KMS-11 (cell line): ENCODE data around the gene IFNG-AS1.

Experiments
- H2AFZ ChIP-seq: fragments of 200-600 bp; sonication (generic); 2 replicates; pipeline ENCODE4 v1.6.1; 2016; ENCODE audit warnings: antibody characterized with exemption, mixed run types, low read depth
- H3K27ac ChIP-seq: fragments of 200-600 bp; sonication (generic); 2 replicates; pipeline ENCODE4 v1.6.1; 2016; ENCODE audit warnings: mild to moderate bottlenecking, mixed run types
- H3K27me3 ChIP-seq: fragments of 200-600 bp; sonication (generic); 2 replicates; pipeline ENCODE4 v1.6.1; 2017; ENCODE audit warnings: mild to moderate bottlenecking, low read depth, mixed run types, moderate library complexity; ENCODE audit not compliant: insufficient read depth
- H3K36me3 ChIP-seq: fragments of 200-600 bp; sonication (generic); 2 replicates; pipeline ENCODE4 v1.6.1; 2017; ENCODE audit warnings: mild to moderate bottlenecking, mixed run types; ENCODE audit not compliant: insufficient read depth
- H3K4me1 ChIP-seq: fragments of 200-600 bp; sonication (generic); 2 replicates; pipeline ENCODE4 v1.6.1; 2016; ENCODE audit warnings: mild to moderate bottlenecking, low read depth, mixed run types; ENCODE audit not compliant: poor library complexity, severe bottlenecking
- H3K4me2 ChIP-seq: fragments of 200-600 bp; sonication (generic); 2 replicates; pipeline ENCODE4 v1.7.0; 2016; ENCODE audit warnings: mild to moderate bottlenecking, mixed run types
- H3K4me3 ChIP-seq: fragments of 200-600 bp; sonication (generic); IDR thresholded peaks from 2 replicates; pipeline ENCODE4 v1.6.1; 2017; ENCODE audit warnings: low read depth, low read length, mixed read lengths; ENCODE audit not compliant: insufficient read depth
- H3K79me2 ChIP-seq: fragments of 200-600 bp; sonication (generic); 2 replicates; pipeline ENCODE4 v1.6.1; 2016; ENCODE audit warnings: low read depth, mixed run types; ENCODE audit not compliant: insufficient read depth
- H3K9ac ChIP-seq: fragments of 200-600 bp; sonication (generic); 2 replicates; pipeline ENCODE4 v1.6.1; 2016; ENCODE audit warnings: mild to moderate bottlenecking, mixed run types
- H4K20me1 ChIP-seq: fragments of 200-600 bp; sonication (generic); 2 replicates; pipeline ENCODE4 v1.6.1; 2016; ENCODE audit warnings: mild to moderate bottlenecking, mixed run types; ENCODE audit not compliant: insufficient read depth
- TF ChIP-seq, protein P1 (sequence below): fragments of 200-600 bp; sonication (generic); conservative IDR thresholded peaks from 2 replicates; pipeline ENCODE4 v1.6.1; 2017; ENCODE audit warnings: low read depth, mild to moderate bottlenecking, antibody characterized with exemption, low read length, moderate library complexity, mixed read lengths

IFNG-AS1 gene

DNA sequence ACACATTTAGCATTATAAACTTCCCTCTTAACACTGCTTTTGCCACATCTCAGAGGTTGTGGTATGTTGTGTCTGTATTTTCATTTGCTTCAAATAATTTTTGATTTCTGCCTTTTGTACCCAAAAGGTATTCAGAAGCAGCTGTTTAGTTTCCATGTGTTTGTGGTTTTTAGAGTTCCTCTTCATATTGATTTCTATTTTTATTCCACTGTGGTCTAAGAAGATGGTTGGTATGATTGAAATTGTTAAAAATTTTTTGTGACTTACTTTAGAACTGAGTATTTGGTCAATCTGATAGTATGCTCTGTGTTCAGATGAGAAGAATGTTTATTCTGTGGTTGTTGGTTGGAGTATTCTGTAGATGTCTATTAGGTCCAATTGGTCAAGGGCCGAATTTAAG, 76.4 kb downstream of the IFNG-AS1 start:
- TF ChIP-seq, protein P1, sequence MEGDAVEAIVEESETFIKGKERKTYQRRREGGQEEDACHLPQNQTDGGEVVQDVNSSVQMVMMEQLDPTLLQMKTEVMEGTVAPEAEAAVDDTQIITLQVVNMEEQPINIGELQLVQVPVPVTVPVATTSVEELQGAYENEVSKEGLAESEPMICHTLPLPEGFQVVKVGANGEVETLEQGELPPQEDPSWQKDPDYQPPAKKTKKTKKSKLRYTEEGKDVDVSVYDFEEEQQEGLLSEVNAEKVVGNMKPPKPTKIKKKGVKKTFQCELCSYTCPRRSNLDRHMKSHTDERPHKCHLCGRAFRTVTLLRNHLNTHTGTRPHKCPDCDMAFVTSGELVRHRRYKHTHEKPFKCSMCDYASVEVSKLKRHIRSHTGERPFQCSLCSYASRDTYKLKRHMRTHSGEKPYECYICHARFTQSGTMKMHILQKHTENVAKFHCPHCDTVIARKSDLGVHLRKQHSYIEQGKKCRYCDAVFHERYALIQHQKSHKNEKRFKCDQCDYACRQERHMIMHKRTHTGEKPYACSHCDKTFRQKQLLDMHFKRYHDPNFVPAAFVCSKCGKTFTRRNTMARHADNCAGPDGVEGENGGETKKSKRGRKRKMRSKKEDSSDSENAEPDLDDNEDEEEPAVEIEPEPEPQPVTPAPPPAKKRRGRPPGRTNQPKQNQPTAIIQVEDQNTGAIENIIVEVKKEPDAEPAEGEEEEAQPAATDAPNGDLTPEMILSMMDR: no peak
- H3K4me1 ChIP-seq: peaks cover 13% of the 10 kb centered on the region
- H3K4me3 ChIP-seq: no peak overlapping the region
- H3K4me2 ChIP-seq: 0 out of 2 replicates have a peak overlapping the region, but pooled peaks have one; percentile 1
- H3K9ac ChIP-seq: no peak overlapping the region
- no peaks in the 10 kb centered on the region for H3K27me3 ChIP-seq
- no peaks in the 10 kb centered on the region for H3K79me2 ChIP-seq
- H4K20me1 ChIP-seq: no peaks in the 10 kb centered on the region
- H2AFZ ChIP-seq: no peak overlapping the region
- no peaks in the 10 kb centered on the region for H3K36me3 ChIP-seq
- no peak overlapping the region for H3K27ac ChIP-seq

DNA sequence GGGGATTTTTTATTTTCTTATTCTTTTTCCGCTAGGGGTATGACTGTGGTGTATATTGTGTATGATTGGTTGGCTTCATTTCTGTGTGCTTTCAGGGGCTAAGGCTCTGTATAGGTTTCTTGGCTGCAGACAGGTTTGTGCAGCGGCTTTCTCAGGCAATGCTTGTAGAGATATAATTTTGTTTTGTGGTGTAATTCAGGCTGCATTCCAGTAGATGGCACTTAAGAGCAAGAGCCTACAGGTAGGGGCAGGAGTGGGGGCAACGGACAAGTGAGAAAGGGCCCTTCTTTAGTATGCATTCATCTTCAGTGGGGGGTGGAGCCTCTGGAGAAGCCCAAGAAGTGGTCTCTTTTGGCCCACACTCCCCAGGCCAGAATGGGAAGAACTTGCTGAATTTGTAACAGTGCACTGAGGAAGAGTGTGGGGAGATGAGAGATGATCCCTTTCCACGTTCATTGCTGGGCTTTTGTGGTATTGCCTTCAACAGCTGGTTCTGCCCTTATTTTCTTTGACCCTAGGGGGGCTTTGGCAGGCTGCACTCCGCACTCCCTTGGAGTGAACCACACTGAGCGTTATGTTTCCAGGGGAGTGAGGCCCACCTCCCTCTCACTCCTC, 78.6 kb downstream of the IFNG-AS1 start:
- TF ChIP-seq, protein P1: peak; percentile 94
- Histone ChIP-seq H3K9ac (no peak overlapping the region), H3K36me3 (no peaks in the 10 kb centered on the region), H3K4me1 (peaks cover 13% of the 10 kb centered on the region), H3K4me2 (no peak overlapping the region), H3K27me3 (no peaks in the 10 kb centered on the region), H4K20me1 (no peaks in the 10 kb centered on the region), H3K27ac (no peak overlapping the region), H3K79me2 (no peaks in the 10 kb centered on the region), H3K4me3 (no peak overlapping the region), H2AFZ (no peak overlapping the region)

- H3K27me3 ChIP-seq: no peaks in the 10 kb centered on the region
- H3K9ac ChIP-seq: no peak overlapping the region
- no peak overlapping the region for H3K4me2 ChIP-seq
- H3K4me3 ChIP-seq: no peak overlapping the region
- TF ChIP-seq, protein P1: no peak
- H4K20me1 ChIP-seq: no peaks in the 10 kb centered on the region
- no peaks in the 10 kb centered on the region for H3K36me3 ChIP-seq
- H3K4me1 ChIP-seq: peaks cover 13% of the 10 kb centered on the region
- H2AFZ ChIP-seq: no peak overlapping the region
- H3K79me2 ChIP-seq: no peaks in the 10 kb centered on the region
- H3K27ac ChIP-seq: no peak overlapping the region
Observed at GRCh38 chr12:68069275-68069674, 80.0 kb downstream of the IFNG-AS1 start.
